ENCODE measurements around the gene RIN3. TPM values are rescaled to one million over a fixed set of nuclear protein-coding genes. Genes with fewer than 3 reads are reported as not detected.

The RIN3 gene
- total and polyA plus RNA-seq, 7 donors, result 6.0 to 31.8 (median 15.3) TPM

GRCh38 chr14:92729634-92730358 lies 216.2 kb downstream of the RIN3 start:
- Histone ChIP-seq H3K4me3 (no peak overlapping the region), H3K9me3 (no peaks in the 10 kb centered on the region), H3K4me1 (peaks cover 0 to 41% (median 22%) of the 10 kb centered on the region in 4 donors), H3K36me3 (peaks cover 0 to 29% (median 18%) of the 10 kb centered on the region in 4 donors), H3K27me3 (no peaks in the 10 kb centered on the region), H3K27ac (no peak overlapping the region)
- no peak for TF ChIP-seq CTCF (IDR thresholded peaks at IDR 0.05)
- TF ChIP-seq EP300 (IDR thresholded peaks at IDR 0.05), result no peak
- no peak for TF ChIP-seq POLR2AphosphoS5 (IDR thresholded peaks at IDR 0.05)
- TF ChIP-seq POLR2A (IDR thresholded peaks at IDR 0.05), result no peak
- no peak for DNase-seq
- WGBS, 2 donors, result 66 to 78% methylated on average over 14 of the region's 14 CpGs
- intact Hi-C loops (cut with DNase I), result no loop called here

- no peaks in the 10 kb centered on the region for H3K9me3 ChIP-seq
- TF ChIP-seq EP300 (IDR thresholded peaks at IDR 0.05) (no peak), CTCF (IDR thresholded peaks at IDR 0.05) (no peak), POLR2AphosphoS5 (IDR thresholded peaks at IDR 0.05) (no peak), POLR2A (IDR thresholded peaks at IDR 0.05) (no peak)
- peaks cover 0 to 29% (median 18%) of the 10 kb centered on the region in 4 donors for H3K36me3 ChIP-seq
- intact Hi-C loops (cut with DNase I), result no loop called here
- peaks cover 0 to 22% (median 4%) of the 10 kb centered on the region in 4 donors for H3K4me1 ChIP-seq
- DNase-seq, result no peak
- H3K27ac ChIP-seq, result no peak overlapping the region
- 98 to 99% methylated on average over 3 of the region's 3 CpGs for WGBS, 2 donors
- H3K4me3 ChIP-seq, result no peak overlapping the region
- no peaks in the 10 kb centered on the region for H3K27me3 ChIP-seq
Observed at GRCh38 chr14:92731622-92732115, 218.1 kb downstream of the RIN3 start.

- H3K36me3 ChIP-seq, result peaks cover 0 to 29% (median 18%) of the 10 kb centered on the region in 4 donors
- DNase-seq, result no peak
- no peak overlapping the region for H3K27ac ChIP-seq
- H3K4me1 ChIP-seq, result peaks cover 0 to 20% (median 7%) of the 10 kb centered on the region in 4 donors
- TF ChIP-seq POLR2AphosphoS5 (IDR thresholded peaks at IDR 0.05) (no peak), CTCF (IDR thresholded peaks at IDR 0.05) (no peak), EP300 (IDR thresholded peaks at IDR 0.05) (no peak), POLR2A (IDR thresholded peaks at IDR 0.05) (no peak)
- WGBS, 2 donors, result 87 to 88% methylated on average over 4 of the region's 4 CpGs
- no peaks in the 10 kb centered on the region for H3K9me3 ChIP-seq
- H3K27me3 ChIP-seq, result no peaks in the 10 kb centered on the region
- intact Hi-C loops (cut with DNase I), result no loop called here
- H3K4me3 ChIP-seq, result no peak overlapping the region
Observed at GRCh38 chr14:92733007-92733406, 219.4 kb downstream of the RIN3 start.

- TF ChIP-seq POLR2A (IDR thresholded peaks at IDR 0.05) (no peak), CTCF (IDR thresholded peaks at IDR 0.05) (no peak), EP300 (IDR thresholded peaks at IDR 0.05) (no peak), POLR2AphosphoS5 (IDR thresholded peaks at IDR 0.05) (no peak)
- Histone ChIP-seq H3K4me3 (no peak overlapping the region), H3K27ac (no peak overlapping the region), H3K27me3 (no peaks in the 10 kb centered on the region), H3K36me3 (peaks cover 0 to 29% (median 18%) of the 10 kb centered on the region in 4 donors), H3K9me3 (no peaks in the 10 kb centered on the region), H3K4me1 (peaks cover 0 to 10% (median 7%) of the 10 kb centered on the region in 4 donors)
- no peak for DNase-seq
- WGBS, 2 donors, result 94 to 95% methylated on average over 7 of the region's 7 CpGs
- intact Hi-C loops (cut with DNase I), result no loop called here
Observed at GRCh38 chr14:92734618-92735017, 221.0 kb downstream of the RIN3 start.
